ENCODE data around the gene SEC16A.
A peak's percentile ranks its signal among the peaks of the same experiment; 100 is the strongest.

SEC16A gene

DNA sequence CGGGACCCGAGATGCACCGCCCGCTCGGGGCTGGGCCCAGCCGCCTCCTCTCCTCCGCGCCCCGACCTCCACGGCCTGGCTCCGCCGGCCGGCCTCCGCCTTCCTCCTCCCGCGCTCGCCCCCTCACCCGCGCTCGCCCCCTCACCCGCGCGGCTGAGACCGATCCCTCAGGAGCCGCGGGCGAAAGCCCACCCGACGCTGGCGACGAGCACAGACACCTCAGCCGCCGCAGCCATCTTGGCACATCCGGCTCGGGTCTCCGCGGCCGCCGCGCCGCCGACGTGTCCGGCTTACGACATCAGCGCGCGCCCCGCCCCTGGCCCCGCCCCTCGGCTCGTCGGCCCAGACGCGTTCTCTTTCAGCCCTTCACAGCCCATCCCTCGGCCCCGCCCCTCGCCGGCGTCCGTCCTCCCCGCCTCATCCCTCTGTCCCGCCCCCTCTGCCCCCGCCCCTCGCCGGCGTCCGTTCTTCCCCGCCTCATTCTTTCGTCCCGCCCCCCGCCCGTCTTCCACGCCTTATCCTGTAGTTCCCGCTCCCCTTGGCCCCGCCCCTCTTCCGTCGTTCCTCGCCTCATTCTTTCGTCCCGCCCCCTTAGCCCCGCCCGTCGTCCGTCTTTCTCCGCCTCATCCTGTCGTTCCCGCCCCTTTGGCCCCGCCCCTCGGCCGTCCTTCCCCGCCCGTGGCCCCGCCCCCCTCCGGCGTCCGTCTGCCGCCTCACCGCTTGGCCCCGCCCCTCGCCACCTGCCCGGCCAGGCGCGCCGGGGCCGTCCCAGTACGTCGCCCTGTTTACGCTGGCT, at the start of gene SEC16A:
TSS of gene SEC16A (minus strand) at position 248 of the 796 bp plus-strand sequence. CDS start 5,425 bp downstream, outside the sequence.
- DNase-seq (ENCODE audit: low read depth in 2 of 2), result peak; percentile 100

- DNase-seq (ENCODE audit: low read depth in 2 of 2), result no peak
Observed at GRCh38 chr9:136531904-136532798, 49.3 kb upstream of the SEC16A start.

GRCh38 chr9:136531186-136531903, 48.5 kb upstream of the SEC16A start:
- no peak for DNase-seq (ENCODE audit: low read depth in 2 of 2)

- DNase-seq (ENCODE audit: low read depth in 2 of 2), result no peak
Observed at GRCh38 chr9:136530461-136531089, 47.7 kb upstream of the SEC16A start.

DNA sequence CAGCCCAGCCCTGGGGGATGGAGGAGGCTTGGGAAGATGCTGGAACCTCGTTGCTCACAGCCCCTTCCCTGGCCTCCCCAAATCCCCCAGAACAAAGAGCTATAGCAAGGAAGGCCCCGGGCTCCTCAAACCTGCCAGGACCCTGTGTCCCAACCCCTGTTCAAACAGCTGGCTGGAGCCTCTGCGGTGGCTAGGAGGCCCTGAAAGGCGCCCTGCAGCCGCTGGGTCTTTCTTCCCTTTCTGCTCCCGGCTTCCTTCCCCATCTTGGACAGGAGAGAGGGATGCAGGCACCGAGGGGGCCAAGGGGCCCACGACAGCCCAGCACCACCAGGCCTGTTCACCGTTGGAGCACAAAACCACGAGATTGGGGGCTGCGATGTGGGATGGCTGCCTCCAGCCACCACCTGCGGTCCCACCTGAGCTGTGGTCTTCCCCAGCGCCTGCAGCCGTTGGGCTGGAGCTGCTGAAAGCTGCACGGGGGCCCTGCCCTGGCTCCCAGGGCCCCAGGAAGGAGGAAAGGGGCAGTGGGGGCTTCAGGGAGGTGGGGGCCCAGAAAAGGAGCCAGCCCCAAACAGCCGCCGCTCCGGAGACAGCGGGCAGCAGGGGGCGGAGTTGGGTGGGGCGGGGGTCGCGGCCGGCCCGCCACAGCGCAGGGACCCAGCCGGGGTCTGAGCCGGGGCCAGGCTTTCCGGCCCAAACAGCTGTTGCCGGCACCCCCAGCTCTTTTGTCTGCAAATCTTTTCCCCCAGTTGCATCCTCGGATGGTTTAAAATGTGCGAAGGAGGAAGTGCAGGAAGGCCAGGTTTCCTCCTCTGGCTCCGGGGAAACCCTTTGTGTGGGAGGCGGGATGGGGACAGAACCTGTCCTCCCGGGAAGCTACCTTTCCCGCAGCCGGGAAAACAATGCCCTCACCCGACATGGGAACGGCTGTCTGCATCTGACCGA, 46.9 kb upstream of the SEC16A start:
- DNase-seq (ENCODE audit: low read depth in 2 of 2), result no peak

- no peak for DNase-seq (ENCODE audit: low read depth in 2 of 2)
Observed at GRCh38 chr9:136528716-136529341, 46.0 kb upstream of the SEC16A start.

DNA sequence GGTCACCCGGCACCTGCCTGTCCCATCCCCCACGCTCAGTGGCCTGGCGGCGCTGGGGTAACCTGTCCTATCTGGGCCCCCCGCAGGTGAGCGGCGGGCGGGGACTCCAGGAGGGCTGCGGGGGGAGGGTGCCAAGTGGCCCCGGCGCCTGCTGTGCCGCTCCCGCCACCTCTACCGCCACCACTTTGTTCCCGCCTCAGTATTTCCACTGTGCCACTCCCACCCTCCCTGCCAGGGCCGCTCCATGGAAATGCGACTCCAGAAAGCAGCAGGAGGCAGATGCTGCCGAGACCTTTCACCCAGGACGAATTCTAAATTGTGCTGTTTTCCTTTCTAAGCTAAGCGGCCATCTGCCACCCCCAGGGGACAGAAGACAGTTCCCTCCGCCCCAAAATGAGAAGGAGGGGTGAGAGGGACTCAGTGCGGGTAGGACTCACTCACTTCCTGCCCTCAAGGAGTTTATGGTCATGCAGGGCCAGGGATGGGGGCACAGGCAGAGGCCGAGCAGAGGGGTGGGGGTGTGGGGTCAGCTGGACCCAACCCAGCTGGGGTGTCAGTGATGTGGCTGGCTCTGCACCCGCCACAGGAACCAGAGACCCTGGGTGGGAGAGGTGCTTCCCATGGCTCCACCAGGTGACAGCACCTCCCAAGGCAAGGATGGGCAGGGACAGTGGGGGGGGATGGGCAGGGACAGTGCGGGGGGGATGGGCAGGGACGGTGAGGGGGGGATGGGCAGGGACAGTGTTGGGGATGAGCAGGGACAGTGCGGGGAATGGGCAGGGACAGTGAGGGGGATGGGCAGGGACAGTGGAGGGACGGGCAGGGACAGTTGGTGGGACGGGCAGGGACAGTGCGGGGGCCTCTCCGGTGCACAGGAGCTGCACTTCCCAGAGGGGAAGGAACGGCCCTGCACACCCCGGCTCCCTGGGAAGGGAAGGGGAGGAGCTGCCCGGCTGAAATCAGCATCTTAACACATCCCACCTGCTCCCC, 45.2 kb upstream of the SEC16A start:
- no peak for DNase-seq (ENCODE audit: low read depth in 2 of 2)

DNA sequence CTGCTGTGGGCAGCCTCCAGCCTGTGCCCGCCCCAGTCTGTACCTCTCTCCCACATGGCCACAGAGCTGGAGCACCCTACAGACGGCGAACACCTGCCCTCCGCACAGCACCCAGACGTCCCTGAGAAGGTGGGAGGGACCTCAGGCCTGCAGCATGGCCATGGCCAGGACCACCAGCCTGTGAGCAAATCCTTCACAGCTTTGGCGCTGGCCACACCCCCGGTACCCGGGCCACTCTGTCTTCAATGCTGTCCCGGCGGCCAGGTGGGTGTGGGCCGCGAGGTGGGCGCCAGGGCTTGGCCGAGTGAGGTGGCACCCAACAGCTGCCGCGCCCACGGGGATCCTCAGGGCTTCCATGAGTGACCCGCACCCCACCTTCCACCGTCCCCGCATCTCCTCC, 44.3 kb upstream of the SEC16A start:
- no peak for DNase-seq (ENCODE audit: low read depth in 2 of 2)

DNA sequence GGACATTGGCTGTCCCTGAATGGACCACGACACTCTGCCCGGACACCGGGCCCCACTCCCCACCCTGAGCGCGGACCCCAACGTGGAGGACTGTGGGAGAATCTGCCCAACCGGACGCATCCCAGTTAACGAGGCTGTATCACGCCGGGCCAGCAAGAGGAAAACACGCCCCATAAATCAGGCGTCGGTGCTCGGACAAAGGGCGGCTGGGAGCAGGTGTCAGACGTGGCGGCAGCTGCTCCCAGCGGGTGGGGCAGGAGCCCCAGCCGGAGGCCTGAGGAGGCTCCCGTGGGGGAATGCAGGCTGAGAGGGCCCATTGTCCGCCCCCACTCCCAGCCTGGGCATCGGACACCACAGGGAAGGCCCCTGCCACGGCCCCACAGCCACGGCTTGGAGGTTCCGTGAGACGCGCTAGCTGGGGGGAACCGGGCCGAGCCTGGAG, 43.8 kb upstream of the SEC16A start:
- DNase-seq (ENCODE audit: low read depth in 2 of 2), result no peak

DNA sequence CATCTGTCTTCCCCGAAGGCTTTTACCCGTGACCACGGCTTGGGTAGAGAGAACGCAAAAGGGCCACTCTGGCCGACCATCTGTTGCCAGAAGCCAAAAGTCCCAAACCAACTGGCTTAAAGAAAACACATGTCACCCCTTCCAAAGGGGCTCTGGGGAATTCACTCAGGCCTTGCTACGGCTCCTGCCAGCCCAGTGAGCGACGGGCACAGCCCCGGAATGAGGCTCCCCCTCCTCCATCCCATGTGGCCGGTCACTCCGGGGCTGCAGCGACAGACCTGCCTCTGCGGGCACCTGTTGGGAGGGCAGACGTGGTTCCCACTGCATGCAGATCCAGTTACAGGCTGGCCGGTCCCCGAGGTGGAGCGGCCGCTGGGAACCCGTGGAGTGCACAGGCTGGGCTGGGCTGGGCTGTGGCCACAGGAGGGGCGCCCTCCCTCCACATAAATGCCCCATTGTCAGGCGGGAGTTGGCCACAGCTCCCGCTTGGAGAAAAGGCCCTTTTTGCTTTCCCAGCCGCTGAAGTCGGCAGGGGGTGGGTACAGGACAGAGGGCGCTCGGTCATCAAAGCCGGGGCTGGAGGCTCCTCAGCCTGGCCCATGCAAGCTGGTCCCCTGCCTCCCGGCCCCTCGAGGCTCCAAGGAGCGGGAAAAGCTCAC, 43.1 kb upstream of the SEC16A start:
- DNase-seq (ENCODE audit: low read depth in 2 of 2), result no peak

- no peak for DNase-seq (ENCODE audit: low read depth in 2 of 2)
Observed at GRCh38 chr9:136525207-136525606, 42.4 kb upstream of the SEC16A start.

DNA sequence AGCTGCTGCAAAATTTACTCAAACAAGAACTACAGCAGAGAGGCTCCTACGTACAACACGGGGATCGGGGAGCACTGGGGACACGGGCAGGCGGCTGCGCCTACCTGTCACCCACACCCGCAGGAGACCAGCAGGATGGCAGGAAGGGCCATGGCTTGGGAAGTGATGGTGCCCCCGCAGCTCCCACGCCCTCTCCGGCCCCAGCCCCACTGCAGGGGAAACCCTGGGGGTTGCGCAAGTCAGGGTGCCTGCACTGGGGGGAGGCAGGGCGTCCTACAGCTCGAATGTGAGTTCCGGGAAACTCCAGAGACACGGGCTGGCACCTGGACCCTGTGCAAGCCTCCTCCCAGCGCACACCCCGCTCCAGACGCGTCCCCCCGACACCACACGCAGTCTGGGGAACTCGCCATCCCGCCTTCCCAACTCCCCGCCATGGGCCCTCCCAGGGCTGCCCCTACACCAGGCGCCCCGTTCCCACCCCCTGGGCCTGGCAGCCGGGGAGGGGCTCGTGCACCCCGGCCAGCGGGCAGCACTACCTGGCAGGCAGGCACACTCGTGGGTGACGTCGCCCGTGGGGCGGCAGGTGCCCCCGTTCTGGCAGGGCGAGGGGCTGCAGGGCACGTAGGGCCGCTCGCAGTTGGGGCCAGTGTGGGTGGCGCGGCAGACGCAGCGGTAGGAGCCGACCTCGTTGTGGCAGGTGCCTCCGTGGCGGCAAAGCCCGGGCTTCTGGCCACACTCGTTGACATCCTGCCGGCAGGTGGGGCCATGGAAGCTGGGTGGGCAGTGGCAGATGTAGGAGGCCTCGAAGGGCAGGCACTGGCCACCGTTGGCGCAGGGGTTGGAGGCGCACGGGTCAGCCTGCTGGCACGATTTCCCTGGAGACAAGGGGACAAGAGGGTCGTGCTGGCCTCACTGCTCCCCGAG, 39.7 kb upstream of the SEC16A start:
- DNase-seq (ENCODE audit: low read depth in 2 of 2), result no peak

DNA sequence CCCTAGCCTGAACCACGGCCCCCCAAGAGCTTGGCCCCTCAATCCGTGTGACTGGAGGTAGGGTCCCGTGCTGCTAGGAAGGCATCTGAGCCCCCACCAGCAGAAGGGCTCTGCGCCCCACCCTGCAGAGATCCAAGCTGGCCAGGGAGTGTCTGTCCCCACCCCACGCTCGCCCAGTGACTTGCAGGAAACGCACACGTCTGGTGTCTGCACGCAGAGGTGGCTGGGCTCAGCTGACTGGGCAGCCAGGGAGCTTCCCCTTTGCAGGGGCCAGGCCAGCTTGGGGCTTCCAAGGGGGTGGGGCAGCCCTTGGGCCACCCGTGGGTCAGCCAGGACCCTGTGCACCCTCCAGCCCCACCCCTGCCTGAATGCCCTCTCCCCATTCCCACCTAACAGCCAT, 38.7 kb upstream of the SEC16A start:
- no peak for DNase-seq (ENCODE audit: low read depth in 2 of 2)

DNA sequence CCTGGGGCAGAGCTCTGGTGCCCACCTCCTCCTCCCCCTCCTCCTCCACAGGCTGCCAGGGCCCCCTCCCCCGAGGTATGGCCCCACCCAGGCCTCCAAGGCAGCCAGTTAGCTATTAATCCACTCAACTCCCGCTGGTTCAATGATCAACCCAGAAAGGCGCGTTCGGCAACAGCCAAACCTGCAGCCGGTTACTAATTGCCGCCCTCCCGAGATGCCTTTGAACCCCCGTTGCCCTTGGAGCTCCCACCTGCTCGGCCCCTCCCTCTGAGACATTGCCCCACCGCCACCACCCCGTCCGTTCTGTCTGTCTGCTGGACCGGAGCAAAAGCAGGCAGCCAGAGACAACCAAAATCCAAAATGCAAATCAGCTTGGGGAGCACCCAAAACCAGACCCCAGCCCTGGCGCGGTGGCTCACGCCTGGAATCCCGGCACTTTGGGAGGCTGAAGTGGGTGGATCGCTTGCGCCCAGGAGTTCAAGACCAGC, 37.3 kb upstream of the SEC16A start:
- no peak for DNase-seq (ENCODE audit: low read depth in 2 of 2)

GRCh38 chr9:136519263-136520052, 36.6 kb upstream of the SEC16A start:
- no peak for DNase-seq (ENCODE audit: low read depth in 2 of 2)

- DNase-seq (ENCODE audit: low read depth in 2 of 2), result no peak
Observed at GRCh38 chr9:136518623-136519022, 35.8 kb upstream of the SEC16A start.

All from stimulated activated CD4-positive, alpha-beta T cell treated with anti-CD3 and anti-CD28 coated beads, Interleukin-1b, Interleukin-23, amount 100 ng/mL, for 1 hour (primary cell).